SK-N-SH (cell line): ENCODE measurements around the gene ST6GALNAC2. TPM values are rescaled to one million over a fixed set of nuclear protein-coding genes. Genes with fewer than 3 reads are reported as not detected.

ENCODE experiments used
- CTCF ChIA-PET: fragments of 300-600, 350-600 bp; formaldehyde crosslinking; extraction: SDS; loops from one replicate; lab custom pipeline; 2021; lab: Yijun Ruan, JAX
- POLR2A ChIA-PET: fragments of 350-600 bp; sonication (Branson Sonifier 250); formaldehyde crosslinking; extraction: SDS; loops from one replicate; lab custom pipeline; 2020; ENCODE audit warnings: antibody characterized with exemption, inconsistent platforms; lab: Yijun Ruan, JAX
- DNase-seq: peaks from one replicate; pipeline ENCODE4 v3.0.0; 2012
- H2AFZ ChIP-seq: fragments of 200-600 bp; sonication (generic); 2 replicates; pipeline ENCODE4 v1.8.1; 2016; ENCODE audit warnings: antibody characterized with exemption, mild to moderate bottlenecking, low read depth
- H3F3A ChIP-seq: fragments of 200-600 bp; sonication (generic); replicated peaks from 2 replicates; pipeline ENCODE3; 2016; ENCODE audit warnings: antibody characterized with exemption, mild to moderate bottlenecking; ENCODE audit not compliant: insufficient read depth
- H3K27ac ChIP-seq, 2 experiments: fragments of 200-500 bp in 1 of 2; fragments of 200-600 bp in 1 of 2; sonication (Bioruptor generic) in 1 of 2; sonication (generic), shearing (Covaris generic) in 1 of 2; 2 replicates each; pipeline versions ENCODE4 v1.5.1 to v1.6.1; 2014 to 2016; ENCODE audit warnings: low read depth in 2 of 2, inconsistent platforms in 1 of 2, low read length in 1 of 2, mild to moderate bottlenecking in 1 of 2, mixed read lengths in 1 of 2
- H3K27me3 ChIP-seq: fragments of 200-600 bp; sonication (generic), shearing (Covaris generic); 2 replicates; pipeline ENCODE4 v1.6.1; 2016; ENCODE audit warnings: mixed run types; ENCODE audit not compliant: insufficient read depth
- H3K36me3 ChIP-seq, 2 experiments: fragments of 200-500 bp in 1 of 2; fragments of 200-600 bp in 1 of 2; sonication (Bioruptor generic) in 1 of 2; sonication (generic) in 1 of 2; replicated peaks in 1 of 2; 2 replicates each; pipeline versions ENCODE3 to v1.5.1; 2014 to 2016; ENCODE audit warnings: low read length in 1 of 2, mild to moderate bottlenecking in 1 of 2; ENCODE audit not compliant: insufficient read depth in 2 of 2, control insufficient read depth in 1 of 2
- H3K4me1 ChIP-seq, 2 experiments: fragments of 200-500 bp in 1 of 2; fragments of 200-600 bp in 1 of 2; sonication (Bioruptor generic) in 1 of 2; sonication (generic), shearing (Covaris generic) in 1 of 2; 2 replicates each; pipeline versions ENCODE4 v1.5.1 to v1.6.1; 2014 to 2016; ENCODE audit warnings: low read depth in 1 of 2, low read length in 1 of 2, mixed run types in 1 of 2; ENCODE audit not compliant: insufficient read depth in 2 of 2, control insufficient read depth in 1 of 2
- H3K4me2 ChIP-seq: fragments of 200-600 bp; sonication (generic), shearing (Covaris generic); 2 replicates; pipeline ENCODE4 v1.6.1; 2017; ENCODE audit warnings: mixed run types
- H3K4me3 ChIP-seq, 2 experiments: fragments of 200-500 bp in 1 of 2; fragments of 200-600 bp in 1 of 2; sonication (Bioruptor generic) in 1 of 2; sonication (generic), shearing (Covaris generic) in 1 of 2; 2 replicates each; pipeline versions ENCODE4 v1.5.1 to v1.8.1; 2014 to 2016; ENCODE audit warnings: low read depth in 2 of 2, inconsistent platforms in 1 of 2, low read length in 1 of 2, mild to moderate bottlenecking in 1 of 2, mixed read lengths in 1 of 2, moderate library complexity in 1 of 2
- H3K79me2 ChIP-seq: fragments of 200-600 bp; sonication (generic); 2 replicates; pipeline ENCODE4 v1.8.1; 2017; ENCODE audit warnings: mild to moderate bottlenecking; ENCODE audit not compliant: insufficient read depth
- H3K9ac ChIP-seq: fragments of 200-600 bp; sonication (generic); 2 replicates; pipeline ENCODE4 v1.6.1; 2017; ENCODE audit warnings: mixed run types
- H3K9me2 ChIP-seq: fragments of 200-600 bp; sonication (generic); 2 replicates; pipeline ENCODE4 v1.6.1; 2017; ENCODE audit warnings: mixed run types
- H3K9me3 ChIP-seq: fragments of 200-600 bp; sonication (generic); 2 replicates; pipeline ENCODE4 v1.6.1; 2017; ENCODE audit warnings: mixed run types, mild to moderate bottlenecking, moderate library complexity
- H4K20me1 ChIP-seq: fragments of 200-600 bp; sonication (generic); 2 replicates; pipeline ENCODE4 v1.6.1; 2017; ENCODE audit warnings: mild to moderate bottlenecking, mixed run types; ENCODE audit not compliant: insufficient read depth
- ELF1 ChIP-seq: IDR thresholded peaks from 2 replicates; pipeline ENCODE4 v1.4.0; 2012
- EZH2phosphoT487 ChIP-seq: fragments of 200-600 bp; sonication (generic); IDR thresholded peaks from 2 replicates; pipeline ENCODE4 v1.6.1; 2017; ENCODE audit warnings: low read depth, mixed run types, mild to moderate bottlenecking, antibody characterized with exemption, moderate library complexity, borderline replicate concordance
- MXI1 ChIP-seq: IDR thresholded peaks from 2 replicates; pipeline ENCODE4 v1.6.1; 2012; ENCODE audit warnings: mild to moderate bottlenecking, low read depth, low read length, improper control_type of control experiment
- RFX5 ChIP-seq: IDR thresholded peaks from 2 replicates; pipeline ENCODE4 v1.6.1; 2012; ENCODE audit warnings: mild to moderate bottlenecking, improper control_type of control experiment, low read length
- TAF1 ChIP-seq: IDR thresholded peaks from 2 replicates; pipeline ENCODE4 v1.6.1; 2012; ENCODE audit warnings: low read depth, mild to moderate bottlenecking, low read length, moderate library complexity, borderline replicate concordance
- WGBS: methylation state at CpG from one replicate; pipeline ENCODE4 v1.1.6; 2017; ENCODE audit warnings: low lambda C conversion rate; 5-methylcytosine and 5-hydroxymethylcytosine counted together
- polyA plus RNA-seq, 3 experiments: library from polyadenylated mRNA; depleted of rRNA; stranded (reverse); fragments of >200 nt; gene quantifications; 2 replicates each; pipeline ENCODE4 v1.2.3, GENCODE V29; 2012
- TF ChIP-seq, protein P1 (sequence below): IDR thresholded peaks from 2 replicates; pipeline ENCODE4 v1.4.0; 2012; ENCODE audit warnings: low read depth, borderline replicate concordance
- TF ChIP-seq, protein P2 (sequence below): fragments of 150-350 bp; IDR thresholded peaks from 2 replicates; pipeline ENCODE4 v1.6.1; 2016; ENCODE audit warnings: mild to moderate bottlenecking, low read depth, low read length
- TF ChIP-seq, protein P3 (sequence below): IDR thresholded peaks from 2 replicates; pipeline ENCODE4 v1.4.0; 2012; ENCODE audit warnings: low read depth
- TF ChIP-seq, protein P4 (sequence below): IDR thresholded peaks from 2 replicates; pipeline ENCODE4 v1.6.1; 2012; ENCODE audit warnings: mild to moderate bottlenecking, low read depth, low read length, moderate library complexity

Gene ST6GALNAC2
- polyA plus RNA-seq, 1 of the 3 experiments (the other 2 are of a cell fraction): 0.94 TPM

DNA sequence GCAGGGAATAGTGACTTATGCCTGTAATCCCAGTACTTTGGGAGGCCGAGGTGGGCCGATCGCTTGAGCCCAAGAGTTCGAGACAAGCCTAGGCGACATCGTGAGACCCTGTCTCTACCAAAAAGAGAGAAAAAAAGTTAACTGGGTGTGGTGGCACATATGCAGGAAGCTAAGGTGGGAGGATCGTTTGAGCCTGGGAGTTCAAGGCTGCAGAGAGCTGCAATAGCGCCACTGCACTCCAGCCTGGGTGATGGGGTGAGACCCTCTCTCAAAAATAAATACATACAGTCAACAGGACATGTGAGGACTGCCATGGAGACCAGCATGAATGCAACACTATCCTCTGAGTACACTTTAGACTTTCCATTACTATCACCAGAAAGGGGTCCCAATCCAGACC, 15.4 kb upstream of the ST6GALNAC2 start:
- no peaks in the 10 kb centered on the region for H3K27me3 ChIP-seq
- H3F3A ChIP-seq: peaks cover 3% of the 10 kb centered on the region
- no peak overlapping the region for H3K4me3 ChIP-seq
- TF ChIP-seq EZH2phosphoT487: no peak
- TF ChIP-seq, protein P1, sequence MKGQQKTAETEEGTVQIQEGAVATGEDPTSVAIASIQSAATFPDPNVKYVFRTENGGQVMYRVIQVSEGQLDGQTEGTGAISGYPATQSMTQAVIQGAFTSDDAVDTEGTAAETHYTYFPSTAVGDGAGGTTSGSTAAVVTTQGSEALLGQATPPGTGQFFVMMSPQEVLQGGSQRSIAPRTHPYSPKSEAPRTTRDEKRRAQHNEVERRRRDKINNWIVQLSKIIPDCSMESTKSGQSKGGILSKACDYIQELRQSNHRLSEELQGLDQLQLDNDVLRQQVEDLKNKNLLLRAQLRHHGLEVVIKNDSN: no peak
- no peak for TF ChIP-seq TAF1
- no peak for TF ChIP-seq ELF1
- TF ChIP-seq, protein P2, sequence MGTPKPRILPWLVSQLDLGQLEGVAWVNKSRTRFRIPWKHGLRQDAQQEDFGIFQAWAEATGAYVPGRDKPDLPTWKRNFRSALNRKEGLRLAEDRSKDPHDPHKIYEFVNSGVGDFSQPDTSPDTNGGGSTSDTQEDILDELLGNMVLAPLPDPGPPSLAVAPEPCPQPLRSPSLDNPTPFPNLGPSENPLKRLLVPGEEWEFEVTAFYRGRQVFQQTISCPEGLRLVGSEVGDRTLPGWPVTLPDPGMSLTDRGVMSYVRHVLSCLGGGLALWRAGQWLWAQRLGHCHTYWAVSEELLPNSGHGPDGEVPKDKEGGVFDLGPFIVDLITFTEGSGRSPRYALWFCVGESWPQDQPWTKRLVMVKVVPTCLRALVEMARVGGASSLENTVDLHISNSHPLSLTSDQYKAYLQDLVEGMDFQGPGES: no peak
- TF ChIP-seq, protein P3, sequence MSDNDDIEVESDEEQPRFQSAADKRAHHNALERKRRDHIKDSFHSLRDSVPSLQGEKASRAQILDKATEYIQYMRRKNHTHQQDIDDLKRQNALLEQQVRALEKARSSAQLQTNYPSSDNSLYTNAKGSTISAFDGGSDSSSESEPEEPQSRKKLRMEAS: no peak
- TF ChIP-seq, protein P4, sequence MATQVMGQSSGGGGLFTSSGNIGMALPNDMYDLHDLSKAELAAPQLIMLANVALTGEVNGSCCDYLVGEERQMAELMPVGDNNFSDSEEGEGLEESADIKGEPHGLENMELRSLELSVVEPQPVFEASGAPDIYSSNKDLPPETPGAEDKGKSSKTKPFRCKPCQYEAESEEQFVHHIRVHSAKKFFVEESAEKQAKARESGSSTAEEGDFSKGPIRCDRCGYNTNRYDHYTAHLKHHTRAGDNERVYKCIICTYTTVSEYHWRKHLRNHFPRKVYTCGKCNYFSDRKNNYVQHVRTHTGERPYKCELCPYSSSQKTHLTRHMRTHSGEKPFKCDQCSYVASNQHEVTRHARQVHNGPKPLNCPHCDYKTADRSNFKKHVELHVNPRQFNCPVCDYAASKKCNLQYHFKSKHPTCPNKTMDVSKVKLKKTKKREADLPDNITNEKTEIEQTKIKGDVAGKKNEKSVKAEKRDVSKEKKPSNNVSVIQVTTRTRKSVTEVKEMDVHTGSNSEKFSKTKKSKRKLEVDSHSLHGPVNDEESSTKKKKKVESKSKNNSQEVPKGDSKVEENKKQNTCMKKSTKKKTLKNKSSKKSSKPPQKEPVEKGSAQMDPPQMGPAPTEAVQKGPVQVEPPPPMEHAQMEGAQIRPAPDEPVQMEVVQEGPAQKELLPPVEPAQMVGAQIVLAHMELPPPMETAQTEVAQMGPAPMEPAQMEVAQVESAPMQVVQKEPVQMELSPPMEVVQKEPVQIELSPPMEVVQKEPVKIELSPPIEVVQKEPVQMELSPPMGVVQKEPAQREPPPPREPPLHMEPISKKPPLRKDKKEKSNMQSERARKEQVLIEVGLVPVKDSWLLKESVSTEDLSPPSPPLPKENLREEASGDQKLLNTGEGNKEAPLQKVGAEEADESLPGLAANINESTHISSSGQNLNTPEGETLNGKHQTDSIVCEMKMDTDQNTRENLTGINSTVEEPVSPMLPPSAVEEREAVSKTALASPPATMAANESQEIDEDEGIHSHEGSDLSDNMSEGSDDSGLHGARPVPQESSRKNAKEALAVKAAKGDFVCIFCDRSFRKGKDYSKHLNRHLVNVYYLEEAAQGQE: no peak
- no peak for TF ChIP-seq RFX5
- no peak for TF ChIP-seq MXI1
- no peak overlapping the region for H3K4me2 ChIP-seq
- H3K27ac ChIP-seq: no peak overlapping the region
- H3K4me1 ChIP-seq: peaks cover 0 to 6% of the 10 kb centered on the region in 2 experiments; a peak in 2 of 4 replicates
- H4K20me1 ChIP-seq: no peaks in the 10 kb centered on the region
- CTCF ChIA-PET: interaction anchor here (1.0 to 10.4 kb wide), 8 partner anchors 10 to 77 kb away, joined by 3 to 78 read pairs (median 6); partner anchors contain the start of gene ST6GALNAC2
- POLR2A ChIA-PET: no interaction called here
- 91% methylated on average over 8 of the region's 8 CpGs for WGBS
- H3K79me2 ChIP-seq: no peaks in the 10 kb centered on the region
- no peak for DNase-seq
- no peak overlapping the region for H2AFZ ChIP-seq
- no peaks in the 10 kb centered on the region for H3K9me3 ChIP-seq
- H3K9ac ChIP-seq: no peak overlapping the region
- no peaks in the 10 kb centered on the region for H3K36me3 ChIP-seq
- no peaks in the 10 kb centered on the region for H3K9me2 ChIP-seq
